GM23338 (cell line): ENCODE measurements around the gene KRTAP9-4. TPM values are rescaled to one million over a fixed set of nuclear protein-coding genes. Genes with fewer than 3 reads are reported as not detected.

Source experiments
- ATAC-seq: fragments of 200-7000 bp; cut with Tn5 transposase; 3 replicates; pipeline ENCODE4 v1.9.1; 2020
- DNase-seq: peaks from one replicate; pipeline ENCODE4 v3.0.0-alpha.2; 2015; ENCODE audit warnings: low spot score
- H2AFZ ChIP-seq: fragments of 200-600 bp; sonication (generic); 2 replicates; pipeline ENCODE4 v1.8.0; 2016; ENCODE audit warnings: antibody characterized with exemption, mild to moderate bottlenecking, moderate library complexity
- H3F3A ChIP-seq: fragments of 200-600 bp; sonication (generic); replicated peaks from 2 replicates; pipeline ENCODE4 v1.8.0; 2017; ENCODE audit warnings: antibody characterized with exemption, mixed run types, low read depth
- H3K27ac ChIP-seq: fragments of 200-600 bp; sonication (generic); 2 replicates; pipeline ENCODE4 v1.6.1; 2016; ENCODE audit warnings: low read depth
- H3K27me3 ChIP-seq: fragments of 200-600 bp; sonication (generic); 2 replicates; pipeline ENCODE4 v1.8.0; 2016; ENCODE audit warnings: mild to moderate bottlenecking, mixed run types, moderate library complexity; ENCODE audit not compliant: insufficient read depth
- H3K36me3 ChIP-seq: fragments of 200-600 bp; sonication (generic); 2 replicates; pipeline ENCODE4 v1.8.0; 2016; ENCODE audit warnings: mild to moderate bottlenecking; ENCODE audit not compliant: insufficient read depth
- H3K4me1 ChIP-seq: fragments of 200-600 bp; sonication (generic); 2 replicates; pipeline ENCODE4 v1.8.0; 2016; ENCODE audit warnings: mild to moderate bottlenecking, moderate library complexity; ENCODE audit not compliant: insufficient read depth
- H3K4me2 ChIP-seq: fragments of 200-600 bp; sonication (generic); 2 replicates; pipeline ENCODE4 v1.7.1; 2017; ENCODE audit warnings: mixed run types
- H3K4me3 ChIP-seq: fragments of 200-600 bp; sonication (generic); 2 replicates; pipeline ENCODE4 v1.6.1; 2016; ENCODE audit warnings: mixed run types
- H3K79me2 ChIP-seq: fragments of 200-600 bp; sonication (generic); replicated peaks from 2 replicates; pipeline ENCODE4 v1.8.0; 2017; ENCODE audit warnings: mild to moderate bottlenecking; ENCODE audit not compliant: insufficient read depth
- H3K9me2 ChIP-seq: fragments of 200-600 bp; sonication (generic); 2 replicates; pipeline ENCODE4 v1.8.0; 2017; ENCODE audit not compliant: insufficient read depth
- H4K20me1 ChIP-seq: fragments of 200-600 bp; sonication (generic); replicated peaks from 2 replicates; pipeline ENCODE4 v1.8.0; 2017; ENCODE audit warnings: mild to moderate bottlenecking; ENCODE audit not compliant: insufficient read depth
- H3K27ac Mint-ChIP-seq: 2 replicates; pipeline ENCODE4 v1.8.0; 2020; ENCODE audit warnings: inconsistent platforms, mild to moderate bottlenecking, moderate library complexity, mixed read lengths
- H3K27me3 Mint-ChIP-seq: 3 replicates; pipeline ENCODE4 v1.8.0; 2022; ENCODE audit warnings: low read depth, mild to moderate bottlenecking, moderate library complexity, mixed read lengths, inconsistent platforms; ENCODE audit not compliant: insufficient read depth, poor library complexity
- H3K36me3 Mint-ChIP-seq: 3 replicates; pipeline ENCODE4 v1.8.0; 2021; ENCODE audit warnings: low read depth, mild to moderate bottlenecking, inconsistent platforms, moderate library complexity, mixed read lengths
- H3K4me1 Mint-ChIP-seq: 3 replicates; pipeline ENCODE4 v1.8.0; 2020; ENCODE audit warnings: mild to moderate bottlenecking, inconsistent platforms, mixed read lengths
- H3K4me3 Mint-ChIP-seq: 3 replicates; pipeline ENCODE4 v1.8.0; 2021; ENCODE audit warnings: moderate library complexity, mild to moderate bottlenecking, inconsistent platforms, mixed read lengths
- H3K9me3 Mint-ChIP-seq: 3 replicates; pipeline ENCODE4 v1.8.0; 2020; ENCODE audit warnings: moderate library complexity, mild to moderate bottlenecking, inconsistent platforms, mixed read lengths
- EZH2 ChIP-seq: fragments of 200-600 bp; sonication (generic); IDR thresholded peaks from one replicate; pipeline ENCODE4 v1.8.0; 2017; ENCODE audit warnings: antibody characterized with exemption, mild to moderate bottlenecking, low read depth; ENCODE audit not compliant: unreplicated experiment
- EZH2phosphoT487 ChIP-seq: fragments of 200-600 bp; sonication (generic); IDR thresholded peaks from one replicate; pipeline ENCODE4 v1.8.1; 2018; ENCODE audit warnings: antibody characterized with exemption; ENCODE audit not compliant: unreplicated experiment
- JUNB ChIP-seq: IDR thresholded peaks from one replicate; pipeline ENCODE4 v1.6.1; 2016; ENCODE audit warnings: antibody characterized with exemption; ENCODE audit not compliant: unreplicated experiment
- NANOG ChIP-seq: IDR thresholded peaks from 2 replicates; pipeline ENCODE4 v1.6.1; 2016; ENCODE audit warnings: antibody characterized with exemption, borderline replicate concordance
- POLR2AphosphoS5 ChIP-seq: IDR thresholded peaks from 2 replicates; pipeline ENCODE4 v1.6.1; 2016; ENCODE audit warnings: antibody characterized with exemption, low read depth
- STAT1 ChIP-seq: IDR thresholded peaks from one replicate; pipeline ENCODE4 v1.6.1; 2016; ENCODE audit warnings: antibody characterized with exemption; ENCODE audit not compliant: unreplicated experiment
- ZNF331 ChIP-seq: fragments of 250-450 bp; sonication (Bioruptor Pico); IDR thresholded peaks from 2 replicates; pipeline ENCODE4 v1.5.0; 2020; ENCODE audit warnings: low read depth, mild to moderate bottlenecking, moderate library complexity
- polyA plus RNA-seq: library from polyadenylated mRNA; unstranded; fragments of >200 nt; fragmentation: Nextera tagmentation; extraction: Ambion mirVana; gene quantifications from 2 replicates; pipeline ENCODE4 v1.2.1, GENCODE V29; 2016
- total RNA-seq: library from RNA; depleted of rRNA; stranded (reverse); fragments of >200 nt; shearing (Covaris generic); gene quantifications from 2 replicates; pipeline ENCODE4 v1.2.3, GENCODE V29; 2014
- TF ChIP-seq, protein P1 (sequence below): IDR thresholded peaks from one replicate; pipeline ENCODE4 v1.6.1; 2018; ENCODE audit warnings: antibody characterized with exemption; ENCODE audit not compliant: unreplicated experiment
- TF ChIP-seq, protein P2 (sequence below): IDR thresholded peaks from 2 replicates; pipeline ENCODE4 v1.6.1; 2016; ENCODE audit warnings: antibody characterized with exemption
- TF ChIP-seq, protein P3 (sequence below), 2 experiments: fragments of 200-600 bp in 1 of 2; sonication (generic) in 1 of 2; conservative IDR thresholded peaks; 2 replicates each; pipeline versions ENCODE4 v1.5.1 to v1.6.1; 2016 to 2017; ENCODE audit warnings: antibody characterized with exemption in 2 of 2, low read depth in 2 of 2, mild to moderate bottlenecking in 2 of 2, moderate library complexity in 1 of 2

The KRTAP9-4 gene
- total and polyA plus RNA-seq, 2 experiments from 2014 or later: not detected

DNA sequence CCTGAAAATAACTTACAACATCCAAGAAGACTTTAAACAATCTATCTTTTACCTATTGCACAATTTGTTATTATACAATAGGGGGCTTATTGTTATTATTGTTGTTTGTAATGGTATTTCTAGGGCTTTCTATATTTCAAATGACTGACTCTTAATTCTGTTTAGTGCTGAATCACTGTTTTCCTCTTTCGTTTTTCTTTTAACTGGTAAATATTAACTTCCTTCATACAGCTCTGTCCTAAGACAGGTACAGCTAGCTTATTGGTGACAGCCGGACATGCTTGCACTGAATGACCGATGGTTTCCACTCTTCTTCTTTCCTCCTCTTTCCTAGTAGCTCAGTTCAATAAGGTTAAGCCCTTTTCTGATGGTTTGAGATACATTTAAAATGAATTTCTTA, 37.6 kb downstream of the KRTAP9-4 start:
- no peaks in the 10 kb centered on the region for H3K36me3 ChIP-seq
- TF ChIP-seq, protein P1, sequence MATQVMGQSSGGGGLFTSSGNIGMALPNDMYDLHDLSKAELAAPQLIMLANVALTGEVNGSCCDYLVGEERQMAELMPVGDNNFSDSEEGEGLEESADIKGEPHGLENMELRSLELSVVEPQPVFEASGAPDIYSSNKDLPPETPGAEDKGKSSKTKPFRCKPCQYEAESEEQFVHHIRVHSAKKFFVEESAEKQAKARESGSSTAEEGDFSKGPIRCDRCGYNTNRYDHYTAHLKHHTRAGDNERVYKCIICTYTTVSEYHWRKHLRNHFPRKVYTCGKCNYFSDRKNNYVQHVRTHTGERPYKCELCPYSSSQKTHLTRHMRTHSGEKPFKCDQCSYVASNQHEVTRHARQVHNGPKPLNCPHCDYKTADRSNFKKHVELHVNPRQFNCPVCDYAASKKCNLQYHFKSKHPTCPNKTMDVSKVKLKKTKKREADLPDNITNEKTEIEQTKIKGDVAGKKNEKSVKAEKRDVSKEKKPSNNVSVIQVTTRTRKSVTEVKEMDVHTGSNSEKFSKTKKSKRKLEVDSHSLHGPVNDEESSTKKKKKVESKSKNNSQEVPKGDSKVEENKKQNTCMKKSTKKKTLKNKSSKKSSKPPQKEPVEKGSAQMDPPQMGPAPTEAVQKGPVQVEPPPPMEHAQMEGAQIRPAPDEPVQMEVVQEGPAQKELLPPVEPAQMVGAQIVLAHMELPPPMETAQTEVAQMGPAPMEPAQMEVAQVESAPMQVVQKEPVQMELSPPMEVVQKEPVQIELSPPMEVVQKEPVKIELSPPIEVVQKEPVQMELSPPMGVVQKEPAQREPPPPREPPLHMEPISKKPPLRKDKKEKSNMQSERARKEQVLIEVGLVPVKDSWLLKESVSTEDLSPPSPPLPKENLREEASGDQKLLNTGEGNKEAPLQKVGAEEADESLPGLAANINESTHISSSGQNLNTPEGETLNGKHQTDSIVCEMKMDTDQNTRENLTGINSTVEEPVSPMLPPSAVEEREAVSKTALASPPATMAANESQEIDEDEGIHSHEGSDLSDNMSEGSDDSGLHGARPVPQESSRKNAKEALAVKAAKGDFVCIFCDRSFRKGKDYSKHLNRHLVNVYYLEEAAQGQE: no peak
- TF ChIP-seq, protein P2, sequence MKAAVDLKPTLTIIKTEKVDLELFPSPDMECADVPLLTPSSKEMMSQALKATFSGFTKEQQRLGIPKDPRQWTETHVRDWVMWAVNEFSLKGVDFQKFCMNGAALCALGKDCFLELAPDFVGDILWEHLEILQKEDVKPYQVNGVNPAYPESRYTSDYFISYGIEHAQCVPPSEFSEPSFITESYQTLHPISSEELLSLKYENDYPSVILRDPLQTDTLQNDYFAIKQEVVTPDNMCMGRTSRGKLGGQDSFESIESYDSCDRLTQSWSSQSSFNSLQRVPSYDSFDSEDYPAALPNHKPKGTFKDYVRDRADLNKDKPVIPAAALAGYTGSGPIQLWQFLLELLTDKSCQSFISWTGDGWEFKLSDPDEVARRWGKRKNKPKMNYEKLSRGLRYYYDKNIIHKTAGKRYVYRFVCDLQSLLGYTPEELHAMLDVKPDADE: no peak
- TF ChIP-seq EZH2 (no peak), ZNF331 (CRISPR knock-in tag) (no peak), NANOG (no peak), POLR2AphosphoS5 (no peak), JUNB (no peak)
- TF ChIP-seq, protein P3, sequence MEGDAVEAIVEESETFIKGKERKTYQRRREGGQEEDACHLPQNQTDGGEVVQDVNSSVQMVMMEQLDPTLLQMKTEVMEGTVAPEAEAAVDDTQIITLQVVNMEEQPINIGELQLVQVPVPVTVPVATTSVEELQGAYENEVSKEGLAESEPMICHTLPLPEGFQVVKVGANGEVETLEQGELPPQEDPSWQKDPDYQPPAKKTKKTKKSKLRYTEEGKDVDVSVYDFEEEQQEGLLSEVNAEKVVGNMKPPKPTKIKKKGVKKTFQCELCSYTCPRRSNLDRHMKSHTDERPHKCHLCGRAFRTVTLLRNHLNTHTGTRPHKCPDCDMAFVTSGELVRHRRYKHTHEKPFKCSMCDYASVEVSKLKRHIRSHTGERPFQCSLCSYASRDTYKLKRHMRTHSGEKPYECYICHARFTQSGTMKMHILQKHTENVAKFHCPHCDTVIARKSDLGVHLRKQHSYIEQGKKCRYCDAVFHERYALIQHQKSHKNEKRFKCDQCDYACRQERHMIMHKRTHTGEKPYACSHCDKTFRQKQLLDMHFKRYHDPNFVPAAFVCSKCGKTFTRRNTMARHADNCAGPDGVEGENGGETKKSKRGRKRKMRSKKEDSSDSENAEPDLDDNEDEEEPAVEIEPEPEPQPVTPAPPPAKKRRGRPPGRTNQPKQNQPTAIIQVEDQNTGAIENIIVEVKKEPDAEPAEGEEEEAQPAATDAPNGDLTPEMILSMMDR (conservative IDR thresholded peaks at IDR 0.05; ENCODE audit: low read depth in 2 of 2): no peak
- no peaks in the 10 kb centered on the region for H3K27me3 ChIP-seq
- H3K9me3 Mint-ChIP-seq: no peaks in the 10 kb centered on the region
- no peaks in the 10 kb centered on the region for H3K27me3 Mint-ChIP-seq
- H3K4me1 ChIP-seq: peaks cover 19% of the 10 kb centered on the region
- H3K4me2 ChIP-seq: no peak overlapping the region
- no peaks in the 10 kb centered on the region for H4K20me1 ChIP-seq
- H3K4me3 Mint-ChIP-seq: no peak overlapping the region
- H3K9me2 ChIP-seq: 0 out of 2 replicates have a peak, but pooled peaks cover 3% of the 10 kb centered on the region
- no peak overlapping the region for H3K4me3 ChIP-seq
- DNase-seq (no peak), ATAC-seq (no peak)
- H3K27ac Mint-ChIP-seq: no peak overlapping the region
- H3K4me1 Mint-ChIP-seq: peaks cover 18% of the 10 kb centered on the region
- H3K36me3 Mint-ChIP-seq: no peaks in the 10 kb centered on the region
- no peaks in the 10 kb centered on the region for H3F3A ChIP-seq
- no peak overlapping the region for H3K27ac ChIP-seq
- H2AFZ ChIP-seq: no peak overlapping the region
- H3K79me2 ChIP-seq: no peaks in the 10 kb centered on the region

DNA sequence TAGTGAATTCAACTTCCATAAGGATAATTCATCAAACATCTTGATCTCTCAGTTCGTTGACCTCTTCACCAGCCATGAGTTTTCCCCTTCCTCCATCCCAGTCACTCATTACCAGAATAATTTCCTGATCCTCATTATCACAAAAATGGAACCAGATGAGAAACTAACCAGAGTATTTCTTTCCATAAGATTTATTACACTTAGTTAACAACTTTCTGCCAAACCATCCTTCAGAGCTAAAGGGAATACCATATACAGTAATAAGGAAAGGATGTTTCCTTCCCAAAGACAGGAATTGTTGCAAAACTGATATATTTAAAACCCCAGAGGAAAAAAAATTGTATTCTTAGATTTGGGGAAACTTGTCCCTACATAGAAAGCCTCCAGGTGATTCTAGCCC, 44.5 kb downstream of the KRTAP9-4 start:
- DNase-seq: no peak
- Histone ChIP-seq H3K27me3 (no peaks in the 10 kb centered on the region), H3K27ac (no peak overlapping the region), H3K79me2 (no peaks in the 10 kb centered on the region), H4K20me1 (no peaks in the 10 kb centered on the region), H3K9me2 (0 out of 2 replicates have a peak, but pooled peaks cover 3% of the 10 kb centered on the region), H3K36me3 (no peaks in the 10 kb centered on the region), H3K4me3 (no peak overlapping the region), H2AFZ (no peak overlapping the region), H3F3A (no peaks in the 10 kb centered on the region), H3K4me1 (no peaks in the 10 kb centered on the region), H3K4me2 (no peak overlapping the region)
- no peak for TF ChIP-seq EZH2phosphoT487
- TF ChIP-seq, protein P3 (conservative IDR thresholded peaks at IDR 0.05; ENCODE audit: low read depth in 2 of 2): no peak
- no peak for TF ChIP-seq STAT1
- TF ChIP-seq, protein P2: no peak
- no peak for TF ChIP-seq NANOG
- Mint-ChIP-seq H3K36me3 (no peaks in the 10 kb centered on the region), H3K27me3 (no peaks in the 10 kb centered on the region), H3K4me3 (no peak overlapping the region), H3K4me1 (peaks cover 2% of the 10 kb centered on the region; the same call in 1 of the 3 replicates), H3K27ac (no peak overlapping the region), H3K9me3 (no peaks in the 10 kb centered on the region; the same call in 2 of the 3 replicates)
- ATAC-seq: no peak
